HepG2 (cell line): ENCODE data around the gene MPIG6B. TPM values are rescaled to one million over a fixed set of nuclear protein-coding genes. Genes with fewer than 3 reads are reported as not detected.

Experiments
- AGO2 ChIP-seq: fragments of 200-400 bp; formaldehyde crosslinking; optimal IDR thresholded peaks from 2 replicates; pipeline ENCODE3; 2017; ENCODE audit warnings: mild to moderate bottlenecking, low read depth, low read length, moderate library complexity
- ATF7 ChIP-seq, 2 experiments: fragments of 450-650 bp in 1 of 2; sonication (generic) in 1 of 2; formaldehyde crosslinking in 1 of 2; IDR thresholded peaks; 2 replicates each; pipeline versions ENCODE4 v1.4.0 to v1.6.1; 2016 to 2020; ENCODE audit warnings: antibody characterized with exemption in 1 of 2, mild to moderate bottlenecking in 1 of 2, missing genetic modification reagents in 1 of 2
- CEBPG ChIP-seq: IDR thresholded peaks from 2 replicates; pipeline ENCODE4 v1.6.1; 2016
- CENPT ChIP-seq: sonication (generic); formaldehyde crosslinking; IDR thresholded peaks from 2 replicates; pipeline ENCODE4 v1.8.0; 2022; ENCODE audit warnings: low read depth, mild to moderate bottlenecking, moderate library complexity, missing genetic modification reagents
- HNRNPUL1 ChIP-seq: fragments of 200-400 bp; formaldehyde crosslinking; IDR thresholded peaks from 2 replicates; pipeline ENCODE4 v1.6.1; 2017; ENCODE audit warnings: low read depth, mild to moderate bottlenecking, low read length, moderate library complexity
- MBNL3 ChIP-seq: fragments of 250-450 bp; sonication (Bioruptor Pico); conservative IDR thresholded peaks from 2 replicates; pipeline ENCODE4 v1.8.0; 2022; ENCODE audit warnings: mild to moderate bottlenecking, inconsistent platforms
- NONO ChIP-seq, 2 experiments: fragments of 450-650 bp in 1 of 2; sonication (generic) in 1 of 2; formaldehyde crosslinking in 1 of 2; IDR thresholded peaks in 1 of 2; conservative IDR thresholded peaks in 1 of 2; 2 replicates each; pipeline versions ENCODE4 v1.6.1 to v1.8.0; 2017 to 2022; ENCODE audit warnings: mild to moderate bottlenecking in 1 of 2, missing genetic modification reagents in 1 of 2, moderate library complexity in 1 of 2
- NR0B2 ChIP-seq: sonication (generic); formaldehyde crosslinking; IDR thresholded peaks from 2 replicates; pipeline ENCODE4 v1.4.0; 2020; ENCODE audit warnings: mild to moderate bottlenecking, missing genetic modification reagents
- SALL2 ChIP-seq: sonication (generic); formaldehyde crosslinking; IDR thresholded peaks from 2 replicates; pipeline ENCODE4 v1.8.1; 2023; ENCODE audit warnings: mild to moderate bottlenecking, missing genetic modification reagents, inconsistent platforms
- XBP1 ChIP-seq: sonication (generic); formaldehyde crosslinking; IDR thresholded peaks from 2 replicates; pipeline ENCODE4 v1.5.0; 2020; ENCODE audit warnings: missing genetic modification reagents
- ZFAT ChIP-seq: sonication (generic); formaldehyde crosslinking; conservative IDR thresholded peaks from 2 replicates; pipeline ENCODE4 v1.8.1; 2023; ENCODE audit warnings: missing genetic modification reagents, inconsistent platforms
- ZNF430 ChIP-seq: sonication (generic); formaldehyde crosslinking; IDR thresholded peaks from 2 replicates; pipeline ENCODE4 v1.9.0; 2021; ENCODE audit warnings: mild to moderate bottlenecking, missing genetic modification reagents
- ZNF891 ChIP-seq: sonication (generic); formaldehyde crosslinking; IDR thresholded peaks from 2 replicates; pipeline ENCODE4 v1.5.0; 2020; ENCODE audit warnings: mild to moderate bottlenecking, missing genetic modification reagents
- polyA plus RNA-seq, 8 experiments: library from polyadenylated mRNA; depleted of rRNA in 3 of 8; stranded (reverse) in 7 of 8; unstranded in 1 of 8; fragments of >200 nt; fragmentation: Illumina TruSeq in 4 of 8; extraction: Trizol in 4 of 8; gene quantifications; 2 replicates each; pipeline versions ENCODE4 v1.2.1 to v1.2.3, GENCODE V29; 2011 to 2016; ENCODE audit warnings: low read depth in 4 of 8, missing spikeins in 1 of 8, mixed read lengths in 1 of 8; ENCODE audit not compliant: insufficient read depth in 1 of 8
- total RNA-seq, 5 experiments: library from RNA; depleted of rRNA; stranded (reverse); fragments of >200 nt; fragmentation: Illumina TruSeq; extraction: Trizol; gene quantifications; 2 replicates each; pipeline ENCODE4 v1.2.3, GENCODE V29; 2016; ENCODE audit warnings: low read depth in 1 of 5
- TF ChIP-seq, protein P1 (sequence below): IDR thresholded peaks from 2 replicates; pipeline ENCODE4 v1.6.1; 2016; ENCODE audit warnings: missing biosample characterization, missing genetic modification reagents, low read depth
- TF ChIP-seq, protein P2 (sequence below): sonication (generic); formaldehyde crosslinking; conservative IDR thresholded peaks from 2 replicates; pipeline ENCODE4 v1.8.0; 2022; ENCODE audit warnings: low read depth, missing genetic modification reagents
- TF ChIP-seq, protein P3 (sequence below): sonication (generic); formaldehyde crosslinking; IDR thresholded peaks from 2 replicates; pipeline ENCODE4 v1.4.0; 2020; ENCODE audit warnings: low read depth, mild to moderate bottlenecking, missing genetic modification reagents
- TF ChIP-seq, protein P4 (sequence below): sonication (generic); formaldehyde crosslinking; IDR thresholded peaks from 2 replicates; pipeline ENCODE4 v1.9.0; 2021; ENCODE audit warnings: missing genetic modification reagents, borderline replicate concordance
- TF ChIP-seq, protein P5 (sequence below): sonication (generic); formaldehyde crosslinking; IDR thresholded peaks from 2 replicates; pipeline ENCODE4 v1.5.0; 2020; ENCODE audit warnings: missing genetic modification reagents

The MPIG6B gene
- total and polyA plus RNA-seq, 2 of the 13 experiments (the other 11 are each of a cell fraction or from before 2014, with no cell fraction given), result not detected

DNA sequence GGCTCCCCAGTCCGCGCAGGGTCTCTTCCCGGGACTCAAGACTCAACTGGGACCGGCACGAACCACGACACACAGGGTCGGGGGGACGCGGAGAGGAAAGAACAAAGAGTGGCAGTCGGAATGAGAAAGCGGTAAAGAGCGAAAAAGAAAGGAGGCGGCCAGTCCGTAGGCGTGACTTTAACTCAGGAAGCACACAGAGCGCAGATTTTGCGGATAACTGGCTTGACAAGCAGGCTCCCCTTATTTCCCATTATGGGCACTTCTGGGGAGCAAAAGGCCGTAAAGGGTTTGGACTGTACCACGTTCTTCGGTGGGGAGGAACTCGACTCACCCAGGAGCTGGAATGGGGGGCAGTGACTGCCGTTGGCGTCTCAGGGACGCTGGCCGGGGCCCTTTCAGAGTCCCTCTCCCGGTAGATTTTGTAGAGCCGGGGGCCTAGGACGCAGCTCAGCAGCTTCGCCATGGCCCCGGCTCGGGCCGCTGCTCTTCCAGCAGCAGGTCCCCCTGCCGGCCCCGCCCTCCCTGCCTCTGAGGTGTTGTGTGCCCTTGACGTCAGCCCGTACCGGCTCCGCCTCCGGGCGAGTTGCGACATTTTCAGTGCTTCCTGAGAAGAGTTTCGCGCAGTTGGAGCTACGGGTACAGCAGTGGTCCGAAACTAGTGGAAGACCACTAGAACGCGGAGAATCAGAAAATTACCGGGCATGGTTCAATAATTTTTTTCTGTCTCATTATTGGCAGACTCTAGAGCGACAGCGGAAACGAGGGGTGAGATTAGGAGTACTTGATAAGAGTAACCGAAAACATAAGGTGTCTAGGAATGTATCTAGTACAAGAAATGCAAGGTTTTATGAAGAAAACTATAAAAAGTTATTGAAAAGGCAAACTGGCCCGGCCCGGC, 20.1 kb upstream of the MPIG6B start, which contains the start of gene ABHD16A (continued):
- TF ChIP-seq, protein P1, sequence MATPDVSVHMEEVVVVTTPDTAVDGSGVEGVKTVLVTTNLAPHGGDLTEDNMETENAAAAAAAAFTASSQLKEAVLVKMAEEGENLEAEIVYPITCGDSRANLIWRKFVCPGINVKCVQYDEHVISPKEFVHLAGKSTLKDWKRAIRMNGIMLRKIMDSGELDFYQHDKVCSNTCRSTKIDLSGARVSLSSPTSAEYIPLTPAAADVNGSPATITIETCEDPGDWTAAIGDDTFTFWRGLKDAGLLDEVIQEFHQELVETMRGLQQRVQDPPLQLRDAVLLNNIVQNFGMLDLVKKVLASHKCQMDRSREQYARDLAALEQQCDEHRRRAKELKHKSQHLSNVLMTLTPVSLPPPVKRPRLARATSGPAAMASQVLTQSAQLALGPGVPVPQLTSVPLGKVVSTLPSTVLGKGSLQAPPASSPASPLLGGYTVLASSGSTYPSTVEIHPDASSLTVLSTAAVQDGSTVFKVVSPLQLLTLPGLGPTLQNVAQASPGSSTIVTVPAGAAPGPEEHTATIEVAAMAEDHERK (CRISPR knock-in tag), result peak; percentile 51
- TF ChIP-seq ATF7 (IDR thresholded peaks at IDR 0.05) (no peak), ATF7 (CRISPR knock-in tag; IDR thresholded peaks at IDR 0.05) (peak; percentile 76; the same call in 1 of the 2 replicates), CENPT (CRISPR knock-in tag) (no peak), NR0B2 (CRISPR knock-in tag) (peak; percentile 14; the same call in 1 of the 2 replicates), NONO (IDR thresholded peaks at IDR 0.05) (no peak), NONO (CRISPR knock-in tag; conservative IDR thresholded peaks at IDR 0.05) (peak; percentile 94), HNRNPUL1 (no peak), XBP1 (no peak), AGO2 (peak; percentile 29), CEBPG (CRISPR knock-in tag) (peak; percentile 100), MBNL3 (CRISPR knock-in tag) (no peak), ZFAT (CRISPR knock-in tag) (no peak), ZNF430 (CRISPR knock-in tag) (peak; percentile 8; the same call in 1 of the 2 replicates), ZNF891 (CRISPR knock-in tag) (peak; percentile 45), SALL2 (CRISPR knock-in tag) (peak; percentile 52; the same call in 1 of the 2 replicates)
- TF ChIP-seq, protein P2, sequence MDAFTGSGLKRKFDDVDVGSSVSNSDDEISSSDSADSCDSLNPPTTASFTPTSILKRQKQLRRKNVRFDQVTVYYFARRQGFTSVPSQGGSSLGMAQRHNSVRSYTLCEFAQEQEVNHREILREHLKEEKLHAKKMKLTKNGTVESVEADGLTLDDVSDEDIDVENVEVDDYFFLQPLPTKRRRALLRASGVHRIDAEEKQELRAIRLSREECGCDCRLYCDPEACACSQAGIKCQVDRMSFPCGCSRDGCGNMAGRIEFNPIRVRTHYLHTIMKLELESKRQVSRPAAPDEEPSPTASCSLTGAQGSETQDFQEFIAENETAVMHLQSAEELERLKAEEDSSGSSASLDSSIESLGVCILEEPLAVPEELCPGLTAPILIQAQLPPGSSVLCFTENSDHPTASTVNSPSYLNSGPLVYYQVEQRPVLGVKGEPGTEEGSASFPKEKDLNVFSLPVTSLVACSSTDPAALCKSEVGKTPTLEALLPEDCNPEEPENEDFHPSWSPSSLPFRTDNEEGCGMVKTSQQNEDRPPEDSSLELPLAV, result no peak
- TF ChIP-seq, protein P3, sequence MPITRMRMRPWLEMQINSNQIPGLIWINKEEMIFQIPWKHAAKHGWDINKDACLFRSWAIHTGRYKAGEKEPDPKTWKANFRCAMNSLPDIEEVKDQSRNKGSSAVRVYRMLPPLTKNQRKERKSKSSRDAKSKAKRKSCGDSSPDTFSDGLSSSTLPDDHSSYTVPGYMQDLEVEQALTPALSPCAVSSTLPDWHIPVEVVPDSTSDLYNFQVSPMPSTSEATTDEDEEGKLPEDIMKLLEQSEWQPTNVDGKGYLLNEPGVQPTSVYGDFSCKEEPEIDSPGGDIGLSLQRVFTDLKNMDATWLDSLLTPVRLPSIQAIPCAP (CRISPR knock-in tag), result no peak
- TF ChIP-seq, protein P4, sequence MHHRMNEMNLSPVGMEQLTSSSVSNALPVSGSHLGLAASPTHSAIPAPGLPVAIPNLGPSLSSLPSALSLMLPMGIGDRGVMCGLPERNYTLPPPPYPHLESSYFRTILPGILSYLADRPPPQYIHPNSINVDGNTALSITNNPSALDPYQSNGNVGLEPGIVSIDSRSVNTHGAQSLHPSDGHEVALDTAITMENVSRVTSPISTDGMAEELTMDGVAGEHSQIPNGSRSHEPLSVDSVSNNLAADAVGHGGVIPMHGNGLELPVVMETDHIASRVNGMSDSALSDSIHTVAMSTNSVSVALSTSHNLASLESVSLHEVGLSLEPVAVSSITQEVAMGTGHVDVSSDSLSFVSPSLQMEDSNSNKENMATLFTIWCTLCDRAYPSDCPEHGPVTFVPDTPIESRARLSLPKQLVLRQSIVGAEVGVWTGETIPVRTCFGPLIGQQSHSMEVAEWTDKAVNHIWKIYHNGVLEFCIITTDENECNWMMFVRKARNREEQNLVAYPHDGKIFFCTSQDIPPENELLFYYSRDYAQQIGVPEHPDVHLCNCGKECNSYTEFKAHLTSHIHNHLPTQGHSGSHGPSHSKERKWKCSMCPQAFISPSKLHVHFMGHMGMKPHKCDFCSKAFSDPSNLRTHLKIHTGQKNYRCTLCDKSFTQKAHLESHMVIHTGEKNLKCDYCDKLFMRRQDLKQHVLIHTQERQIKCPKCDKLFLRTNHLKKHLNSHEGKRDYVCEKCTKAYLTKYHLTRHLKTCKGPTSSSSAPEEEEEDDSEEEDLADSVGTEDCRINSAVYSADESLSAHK (CRISPR knock-in tag), result peak; percentile 56; the same call in 1 of the 2 replicates
- TF ChIP-seq, protein P5, sequence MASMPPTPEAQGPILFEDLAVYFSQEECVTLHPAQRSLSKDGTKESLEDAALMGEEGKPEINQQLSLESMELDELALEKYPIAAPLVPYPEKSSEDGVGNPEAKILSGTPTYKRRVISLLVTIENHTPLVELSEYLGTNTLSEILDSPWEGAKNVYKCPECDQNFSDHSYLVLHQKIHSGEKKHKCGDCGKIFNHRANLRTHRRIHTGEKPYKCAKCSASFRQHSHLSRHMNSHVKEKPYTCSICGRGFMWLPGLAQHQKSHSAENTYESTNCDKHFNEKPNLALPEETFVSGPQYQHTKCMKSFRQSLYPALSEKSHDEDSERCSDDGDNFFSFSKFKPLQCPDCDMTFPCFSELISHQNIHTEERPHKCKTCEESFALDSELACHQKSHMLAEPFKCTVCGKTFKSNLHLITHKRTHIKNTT (CRISPR knock-in tag), result no peak
